SK-N-SH treated with all-trans-retinoic acid at 6 μM for 48 hours (cell line): ENCODE measurements around the gene TPRN.

Experiments
- ATAC-seq: fragments of 200-7000 bp; cut with Tn5 transposase; 3 replicates; pipeline ENCODE4 v1.9.1; 2020; ENCODE audit warnings: mild to moderate bottlenecking, moderate library complexity
- ARNTL ChIP-seq: fragments of 450-650 bp; formaldehyde crosslinking; IDR thresholded peaks from 2 replicates; pipeline ENCODE4 v1.5.0; 2020; ENCODE audit warnings: low read depth, mild to moderate bottlenecking, moderate library complexity, borderline replicate concordance
- BACH2 ChIP-seq: fragments of 250-450 bp; sonication (Bioruptor Pico); IDR thresholded peaks from 2 replicates; pipeline ENCODE4 v1.9.0; 2021; ENCODE audit warnings: mild to moderate bottlenecking, borderline replicate concordance
- CSDC2 ChIP-seq: fragments of 250-450 bp; sonication (Bioruptor Pico); IDR thresholded peaks from 2 replicates; pipeline ENCODE4 v1.5.0; 2020; ENCODE audit warnings: mild to moderate bottlenecking, moderate library complexity
- ESRRG ChIP-seq: fragments of 250-450 bp; sonication (Bioruptor Pico); IDR thresholded peaks from 2 replicates; pipeline ENCODE4 v1.6.1; 2021; ENCODE audit warnings: mild to moderate bottlenecking
- ISL1 ChIP-seq: fragments of 250-450 bp; sonication (Bioruptor Pico); IDR thresholded peaks from 2 replicates; pipeline ENCODE4 v2.1.2; 2022; ENCODE audit warnings: mild to moderate bottlenecking, moderate library complexity
- OSR1 ChIP-seq: fragments of 250-450 bp; sonication (Bioruptor Pico); IDR thresholded peaks from 2 replicates; pipeline ENCODE4 v1.8.0; 2022; ENCODE audit warnings: moderate library complexity, mild to moderate bottlenecking, inconsistent platforms
- POU6F1 ChIP-seq: fragments of 250-450 bp; sonication (Bioruptor Pico); IDR thresholded peaks from 2 replicates; pipeline ENCODE4 v1.8.0; 2021; ENCODE audit warnings: low read depth, mild to moderate bottlenecking, moderate library complexity, borderline replicate concordance
- PPARA ChIP-seq: fragments of 250-450 bp; sonication (Bioruptor Pico); IDR thresholded peaks from 2 replicates; pipeline ENCODE4 v1.5.0; 2020; ENCODE audit warnings: mild to moderate bottlenecking, borderline replicate concordance
- RARB ChIP-seq: fragments of 250-450 bp; sonication (Bioruptor Pico); IDR thresholded peaks from 2 replicates; pipeline ENCODE4 v1.8.0; 2021; ENCODE audit warnings: mild to moderate bottlenecking, moderate library complexity
- SNAI2 ChIP-seq: fragments of 250-450 bp; sonication (Bioruptor Pico); IDR thresholded peaks from 2 replicates; pipeline ENCODE4 v1.5.0; 2020; ENCODE audit warnings: mild to moderate bottlenecking, moderate library complexity
- TCF4 ChIP-seq: fragments of 250-450 bp; sonication (Bioruptor Pico); IDR thresholded peaks from 2 replicates; pipeline ENCODE4 v1.8.0; 2021; ENCODE audit warnings: mild to moderate bottlenecking, moderate library complexity, borderline replicate concordance
- TOX ChIP-seq: fragments of 250-450 bp; sonication (Bioruptor Pico); IDR thresholded peaks from 2 replicates; pipeline ENCODE4 v1.8.0; 2021; ENCODE audit warnings: mild to moderate bottlenecking, moderate library complexity, borderline replicate concordance
- ZC3H10 ChIP-seq: fragments of 250-450 bp; sonication (Bioruptor Pico); IDR thresholded peaks from 2 replicates; pipeline ENCODE4 v1.5.1; 2021; ENCODE audit warnings: mild to moderate bottlenecking, moderate library complexity
- ZFP3 ChIP-seq: fragments of 250-450 bp; sonication (Bioruptor Pico); IDR thresholded peaks from 2 replicates; pipeline ENCODE4 v1.5.0; 2020; ENCODE audit warnings: mild to moderate bottlenecking, moderate library complexity
- ZFP30 ChIP-seq: fragments of 450-650 bp; formaldehyde crosslinking; IDR thresholded peaks from 2 replicates; pipeline ENCODE4 v1.5.0; 2022; ENCODE audit warnings: mild to moderate bottlenecking, moderate library complexity
- ZNF70 ChIP-seq: fragments of 450-650 bp; formaldehyde crosslinking; IDR thresholded peaks from 2 replicates; pipeline ENCODE4 v1.5.0; 2020; ENCODE audit warnings: mild to moderate bottlenecking, moderate library complexity
- TF ChIP-seq, protein P1 (sequence below): fragments of 250-450 bp; sonication (Bioruptor Pico); IDR thresholded peaks from 2 replicates; pipeline ENCODE4 v1.5.0; 2020; ENCODE audit warnings: mild to moderate bottlenecking, moderate library complexity
- TF ChIP-seq, protein P2 (sequence below): fragments of 250-450 bp; sonication (Bioruptor Pico); IDR thresholded peaks from 2 replicates; pipeline ENCODE4 v1.5.1; 2020; ENCODE audit warnings: low read depth, mild to moderate bottlenecking, moderate library complexity
- TF ChIP-seq, protein P3 (sequence below): fragments of 250-450 bp; sonication (Bioruptor Pico); IDR thresholded peaks from 2 replicates; pipeline ENCODE4 v1.5.1; 2021; ENCODE audit warnings: mild to moderate bottlenecking, moderate library complexity

The TPRN gene

GRCh38 chr9:137148661-137149060, 51.9 kb downstream of the TPRN start:
- TF ChIP-seq TCF4 (no peak), POU6F1 (CRISPR knock-in tag) (no peak), SNAI2 (CRISPR knock-in tag) (no peak), ESRRG (CRISPR knock-in tag) (no peak), OSR1 (CRISPR knock-in tag) (no peak), ARNTL (CRISPR knock-in tag) (no peak), PPARA (CRISPR knock-in tag) (no peak), ZFP3 (CRISPR knock-in tag) (no peak)
- ATAC-seq, result no peak

DNA sequence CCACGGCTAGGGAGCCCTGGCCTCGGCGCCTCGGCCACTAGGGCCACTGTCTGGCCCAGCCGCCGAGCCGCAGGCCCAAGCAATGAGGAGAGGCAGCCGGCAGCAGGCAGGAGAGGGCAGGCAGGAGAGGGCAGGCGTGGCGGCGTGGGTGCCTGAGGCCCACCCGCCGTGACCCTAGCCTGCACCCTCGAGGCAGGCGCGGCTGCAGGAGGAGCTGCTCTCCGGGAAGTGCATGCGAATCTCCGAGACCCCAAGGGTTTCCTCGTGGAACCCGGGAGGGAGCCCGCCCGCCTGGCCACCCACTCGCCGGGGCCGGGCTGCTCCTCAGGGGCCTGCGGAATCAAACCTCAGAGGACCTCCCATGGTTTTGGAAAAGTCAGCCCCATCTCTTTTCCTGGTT, 52.3 kb downstream of the TPRN start:
- TF ChIP-seq ZFP3 (CRISPR knock-in tag), result no peak
- TF ChIP-seq ARNTL (CRISPR knock-in tag), result no peak
- TF ChIP-seq ZFP30 (CRISPR knock-in tag), result no peak
- TF ChIP-seq ISL1 (CRISPR knock-in tag), result no peak
- TF ChIP-seq, protein P1, sequence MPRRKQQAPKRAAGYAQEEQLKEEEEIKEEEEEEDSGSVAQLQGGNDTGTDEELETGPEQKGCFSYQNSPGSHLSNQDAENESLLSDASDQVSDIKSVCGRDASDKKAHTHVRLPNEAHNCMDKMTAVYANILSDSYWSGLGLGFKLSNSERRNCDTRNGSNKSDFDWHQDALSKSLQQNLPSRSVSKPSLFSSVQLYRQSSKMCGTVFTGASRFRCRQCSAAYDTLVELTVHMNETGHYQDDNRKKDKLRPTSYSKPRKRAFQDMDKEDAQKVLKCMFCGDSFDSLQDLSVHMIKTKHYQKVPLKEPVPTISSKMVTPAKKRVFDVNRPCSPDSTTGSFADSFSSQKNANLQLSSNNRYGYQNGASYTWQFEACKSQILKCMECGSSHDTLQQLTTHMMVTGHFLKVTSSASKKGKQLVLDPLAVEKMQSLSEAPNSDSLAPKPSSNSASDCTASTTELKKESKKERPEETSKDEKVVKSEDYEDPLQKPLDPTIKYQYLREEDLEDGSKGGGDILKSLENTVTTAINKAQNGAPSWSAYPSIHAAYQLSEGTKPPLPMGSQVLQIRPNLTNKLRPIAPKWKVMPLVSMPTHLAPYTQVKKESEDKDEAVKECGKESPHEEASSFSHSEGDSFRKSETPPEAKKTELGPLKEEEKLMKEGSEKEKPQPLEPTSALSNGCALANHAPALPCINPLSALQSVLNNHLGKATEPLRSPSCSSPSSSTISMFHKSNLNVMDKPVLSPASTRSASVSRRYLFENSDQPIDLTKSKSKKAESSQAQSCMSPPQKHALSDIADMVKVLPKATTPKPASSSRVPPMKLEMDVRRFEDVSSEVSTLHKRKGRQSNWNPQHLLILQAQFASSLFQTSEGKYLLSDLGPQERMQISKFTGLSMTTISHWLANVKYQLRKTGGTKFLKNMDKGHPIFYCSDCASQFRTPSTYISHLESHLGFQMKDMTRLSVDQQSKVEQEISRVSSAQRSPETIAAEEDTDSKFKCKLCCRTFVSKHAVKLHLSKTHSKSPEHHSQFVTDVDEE (CRISPR knock-in tag), result no peak
- TF ChIP-seq ZC3H10 (CRISPR knock-in tag), result no peak
- TF ChIP-seq POU6F1 (CRISPR knock-in tag), result no peak
- TF ChIP-seq ESRRG (CRISPR knock-in tag), result no peak
- TF ChIP-seq, protein P2, sequence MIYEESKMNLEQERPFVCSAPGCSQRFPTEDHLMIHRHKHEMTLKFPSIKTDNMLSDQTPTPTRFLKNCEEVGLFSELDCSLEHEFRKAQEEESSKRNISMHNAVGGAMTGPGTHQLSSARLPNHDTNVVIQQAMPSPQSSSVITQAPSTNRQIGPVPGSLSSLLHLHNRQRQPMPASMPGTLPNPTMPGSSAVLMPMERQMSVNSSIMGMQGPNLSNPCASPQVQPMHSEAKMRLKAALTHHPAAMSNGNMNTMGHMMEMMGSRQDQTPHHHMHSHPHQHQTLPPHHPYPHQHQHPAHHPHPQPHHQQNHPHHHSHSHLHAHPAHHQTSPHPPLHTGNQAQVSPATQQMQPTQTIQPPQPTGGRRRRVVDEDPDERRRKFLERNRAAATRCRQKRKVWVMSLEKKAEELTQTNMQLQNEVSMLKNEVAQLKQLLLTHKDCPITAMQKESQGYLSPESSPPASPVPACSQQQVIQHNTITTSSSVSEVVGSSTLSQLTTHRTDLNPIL, result no peak
- no peak for TF ChIP-seq SNAI2 (CRISPR knock-in tag)
- TF ChIP-seq RARB (CRISPR knock-in tag), result no peak
- TF ChIP-seq BACH2, result no peak
- no peak for TF ChIP-seq OSR1 (CRISPR knock-in tag)
- TF ChIP-seq, protein P3, sequence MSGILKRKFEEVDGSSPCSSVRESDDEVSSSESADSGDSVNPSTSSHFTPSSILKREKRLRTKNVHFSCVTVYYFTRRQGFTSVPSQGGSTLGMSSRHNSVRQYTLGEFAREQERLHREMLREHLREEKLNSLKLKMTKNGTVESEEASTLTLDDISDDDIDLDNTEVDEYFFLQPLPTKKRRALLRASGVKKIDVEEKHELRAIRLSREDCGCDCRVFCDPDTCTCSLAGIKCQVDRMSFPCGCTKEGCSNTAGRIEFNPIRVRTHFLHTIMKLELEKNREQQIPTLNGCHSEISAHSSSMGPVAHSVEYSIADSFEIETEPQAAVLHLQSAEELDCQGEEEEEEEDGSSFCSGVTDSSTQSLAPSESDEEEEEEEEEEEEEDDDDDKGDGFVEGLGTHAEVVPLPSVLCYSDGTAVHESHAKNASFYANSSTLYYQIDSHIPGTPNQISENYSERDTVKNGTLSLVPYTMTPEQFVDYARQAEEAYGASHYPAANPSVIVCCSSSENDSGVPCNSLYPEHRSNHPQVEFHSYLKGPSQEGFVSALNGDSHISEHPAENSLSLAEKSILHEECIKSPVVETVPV (CRISPR knock-in tag), result no peak
- TF ChIP-seq ZNF70 (CRISPR knock-in tag), result no peak
- TF ChIP-seq TOX (CRISPR knock-in tag), result no peak
- no peak for ATAC-seq

- no peak for TF ChIP-seq POU6F1 (CRISPR knock-in tag)
- no peak for TF ChIP-seq ZC3H10 (CRISPR knock-in tag)
- TF ChIP-seq SNAI2 (CRISPR knock-in tag), result no peak
- TF ChIP-seq OSR1 (CRISPR knock-in tag), result no peak
- no peak for TF ChIP-seq CSDC2
- no peak for TF ChIP-seq ARNTL (CRISPR knock-in tag)
- no peak for TF ChIP-seq PPARA (CRISPR knock-in tag)
- TF ChIP-seq, all 23 proteins: peak for 0
- no peak for ATAC-seq
Measured at GRCh38 chr9:137147793-137148160, 52.8 kb downstream of the TPRN start.
